CD8-positive, alpha-beta memory T cell (primary cell): ENCODE measurements around the gene ANKFN1. TPM values are rescaled to one million over a fixed set of nuclear protein-coding genes. Genes with fewer than 3 reads are reported as not detected.

Source experiments
- CTCF ChIA-PET: fragments of 350-600 bp; sonication (Branson Sonifier 250); formaldehyde crosslinking; loops from one replicate; lab custom pipeline; 2021; ENCODE audit warnings: antibody characterized with exemption; lab: Charles Lee
- POLR2A ChIA-PET: fragments of 350-600 bp; sonication (Branson Sonifier 250); formaldehyde crosslinking; loops from one replicate; lab custom pipeline; 2021; ENCODE audit warnings: antibody characterized with exemption; lab: Charles Lee
- DNase-seq, 5 donors: peaks; one replicate each; pipeline versions ENCODE4 v3.0.0 to v3.0.0-alpha.2; 2020 to 2022; ENCODE audit warnings: mixed read lengths in 1 of 5
- H3K27ac ChIP-seq: one replicate; pipeline ENCODE4 v1.7.0; 2013; ENCODE audit warnings: low read depth, mild to moderate bottlenecking, low read length, moderate library complexity
- H3K27me3 ChIP-seq: 2 replicates; pipeline ENCODE4 v1.7.0; 2013; ENCODE audit warnings: low read length, mild to moderate bottlenecking; ENCODE audit not compliant: insufficient read depth, poor library complexity, severe bottlenecking
- H3K36me3 ChIP-seq: 2 replicates; pipeline ENCODE4 v1.7.0; 2013; ENCODE audit warnings: mild to moderate bottlenecking, low read length, moderate library complexity; ENCODE audit not compliant: insufficient read depth
- H3K4me1 ChIP-seq: 2 replicates; pipeline ENCODE4 v1.7.0; 2013; ENCODE audit warnings: mild to moderate bottlenecking, low read length, moderate library complexity; ENCODE audit not compliant: insufficient read depth
- H3K4me3 ChIP-seq: 2 replicates; pipeline ENCODE4 v1.7.0; 2013; ENCODE audit warnings: mild to moderate bottlenecking, low read length
- H3K9me3 ChIP-seq: 2 replicates; pipeline ENCODE4 v1.7.0; 2013; ENCODE audit warnings: mild to moderate bottlenecking, low read length
- H3K27ac Mint-ChIP-seq, 8 donors: one replicate each; pipeline ENCODE4 v1.8.0; 2020 to 2021; ENCODE audit warnings: mixed read lengths in 8 of 8, mild to moderate bottlenecking in 6 of 8, inconsistent platforms in 3 of 8, moderate library complexity in 3 of 8
- H3K27me3 Mint-ChIP-seq, 2 donors: one replicate each; pipeline ENCODE4 v1.8.0; 2020 to 2021; ENCODE audit warnings: mixed read lengths in 2 of 2, mild to moderate bottlenecking in 1 of 2, moderate library complexity in 1 of 2
- H3K36me3 Mint-ChIP-seq, 3 donors: one replicate each; pipeline ENCODE4 v1.8.0; 2020 to 2021; ENCODE audit warnings: mixed read lengths in 3 of 3, inconsistent platforms in 1 of 3, mild to moderate bottlenecking in 1 of 3
- H3K4me1 Mint-ChIP-seq, 3 donors: one replicate each; pipeline ENCODE4 v1.8.0; 2020 to 2021; ENCODE audit warnings: mixed read lengths in 3 of 3, inconsistent platforms in 1 of 3, mild to moderate bottlenecking in 1 of 3
- H3K4me3 Mint-ChIP-seq, 7 donors: one replicate each; pipeline ENCODE4 v1.8.0; 2020 to 2021; ENCODE audit warnings: mixed read lengths in 7 of 7, mild to moderate bottlenecking in 6 of 7, moderate library complexity in 4 of 7, inconsistent platforms in 2 of 7
- H3K9me3 Mint-ChIP-seq, 5 donors: one replicate each; pipeline ENCODE4 v1.8.0; 2020 to 2022; ENCODE audit warnings: mixed read lengths in 5 of 5, mild to moderate bottlenecking in 3 of 5, moderate library complexity in 2 of 5, inconsistent platforms in 1 of 5
- polyA plus RNA-seq: library from polyadenylated mRNA; unstranded; fragments of 300-500 nt; fragmentation: Illumina TruSeq; gene quantifications from one replicate; pipeline ENCODE4 v1.2.3, GENCODE V29; 2021
- total RNA-seq, 2 experiments: library from RNA; stranded (reverse); gene quantifications; one replicate each; pipeline ENCODE4 v1.2.3, GENCODE V29; 2021

Gene ANKFN1
- total and polyA plus RNA-seq, 3 experiments from 2014 or later = not detected

DNA sequence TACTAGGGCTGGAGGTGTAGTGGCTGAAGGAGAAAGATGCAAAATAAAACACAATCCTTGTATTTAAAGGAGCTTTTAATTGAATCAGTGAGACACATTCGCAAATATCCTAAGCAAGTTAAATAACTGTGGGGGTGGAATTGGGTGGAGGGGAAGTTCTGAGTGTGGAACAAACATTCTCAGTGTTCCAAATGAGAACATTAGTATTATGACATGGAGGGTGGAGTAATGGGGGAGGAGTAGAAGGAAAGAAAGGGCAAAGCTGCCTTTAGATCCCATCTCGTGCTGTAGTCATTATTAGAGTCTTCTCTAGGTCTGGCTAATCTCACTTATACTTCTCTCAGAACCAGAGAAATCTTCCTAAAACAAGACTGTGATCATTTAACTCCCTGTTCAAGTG is 169.7 kb downstream of the ANKFN1 start:
- Histone ChIP-seq H3K27me3 (no peaks in the 10 kb centered on the region), H3K36me3 (no peaks in the 10 kb centered on the region), H3K27ac (no peak overlapping the region), H3K4me1 (no peaks in the 10 kb centered on the region), H3K4me3 (no peak overlapping the region), H3K9me3 (no peaks in the 10 kb centered on the region)
- ChIA-PET CTCF (no interaction called here), POLR2A (no interaction called here)
- no peaks in the 10 kb centered on the region for H3K4me1 Mint-ChIP-seq
- H3K4me3 Mint-ChIP-seq = no peak overlapping the region
- no peaks in the 10 kb centered on the region for H3K36me3 Mint-ChIP-seq
- DNase-seq = no peak
- peaks cover 0 to 22% of the 10 kb centered on the region in 2 donors for H3K27me3 Mint-ChIP-seq
- peaks cover 0 to 3% (median 0%) of the 10 kb centered on the region in 5 donors for H3K9me3 Mint-ChIP-seq
- H3K27ac Mint-ChIP-seq = no peak overlapping the region

DNA sequence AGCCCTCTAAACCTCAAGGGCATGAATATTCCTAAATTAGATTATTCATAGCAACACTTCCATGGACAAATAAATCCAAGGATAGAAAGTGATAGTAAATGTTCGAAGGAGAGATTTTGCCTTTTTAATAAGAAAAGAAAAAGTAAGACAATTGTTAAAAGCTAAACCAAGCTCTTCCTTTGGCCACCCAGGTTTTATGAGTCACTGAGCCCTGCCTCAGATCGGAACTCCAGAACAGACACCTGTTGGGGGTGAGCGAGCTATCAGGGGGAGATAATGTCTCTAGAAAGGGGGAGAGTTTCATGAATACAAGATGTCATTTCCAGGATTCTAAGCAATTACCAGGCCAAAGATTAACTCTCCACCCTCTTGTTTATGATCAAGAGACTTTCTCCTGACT is 171.4 kb downstream of the ANKFN1 start:
- Mint-ChIP-seq H3K4me1 (no peaks in the 10 kb centered on the region), H3K4me3 (no peak overlapping the region), H3K9me3 (peaks cover 0 to 3% (median 0%) of the 10 kb centered on the region in 5 donors), H3K36me3 (no peaks in the 10 kb centered on the region), H3K27ac (no peak overlapping the region), H3K27me3 (peaks cover 0 to 13% of the 10 kb centered on the region in 2 donors)
- CTCF ChIA-PET = no interaction called here
- H3K4me3 ChIP-seq = no peak overlapping the region
- POLR2A ChIA-PET = no interaction called here
- no peaks in the 10 kb centered on the region for H3K27me3 ChIP-seq
- no peaks in the 10 kb centered on the region for H3K4me1 ChIP-seq
- no peaks in the 10 kb centered on the region for H3K36me3 ChIP-seq
- DNase-seq = no peak
- no peaks in the 10 kb centered on the region for H3K9me3 ChIP-seq
- no peak overlapping the region for H3K27ac ChIP-seq

DNA sequence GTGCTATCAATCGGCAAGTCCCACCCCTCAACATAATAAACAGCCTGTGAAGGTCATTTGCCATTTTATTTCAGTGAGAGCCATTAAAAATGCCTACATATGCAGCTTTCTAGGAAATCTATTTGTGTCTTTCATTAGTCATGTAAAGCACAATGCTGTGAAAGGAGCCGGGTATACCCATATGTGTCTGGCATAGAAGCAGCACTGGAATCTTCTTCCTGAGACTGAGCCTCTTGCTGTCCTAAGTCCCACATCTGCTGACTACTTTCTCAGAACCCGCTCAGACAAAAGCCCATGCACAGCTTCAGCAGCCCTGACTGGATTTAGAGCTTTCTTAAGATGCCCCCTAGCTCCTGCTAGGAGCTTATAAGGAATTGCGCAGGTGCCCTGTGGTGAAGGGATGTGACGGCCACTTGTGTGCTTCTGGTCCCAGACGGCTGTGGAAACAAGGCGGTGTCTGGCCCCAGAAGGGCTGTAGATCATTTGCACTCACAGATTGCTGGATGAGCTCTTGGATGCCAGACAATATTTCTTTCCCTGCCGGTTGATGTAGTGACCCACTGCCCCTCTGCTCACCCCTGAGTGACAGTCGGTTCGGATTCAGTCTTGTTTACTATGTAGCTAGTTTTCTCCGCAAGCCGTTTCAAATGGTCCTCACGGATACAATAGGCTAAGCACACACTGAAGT is 172.2 kb downstream of the ANKFN1 start:
- no peak overlapping the region for H3K4me3 ChIP-seq
- ChIA-PET CTCF (no interaction called here), POLR2A (no interaction called here)
- Mint-ChIP-seq H3K36me3 (no peaks in the 10 kb centered on the region), H3K27me3 (peaks cover 0 to 9% of the 10 kb centered on the region in 2 donors), H3K9me3 (peaks cover 0 to 3% (median 0%) of the 10 kb centered on the region in 5 donors), H3K4me1 (no peaks in the 10 kb centered on the region), H3K27ac (no peak overlapping the region), H3K4me3 (no peak overlapping the region)
- no peak overlapping the region for H3K27ac ChIP-seq
- no peaks in the 10 kb centered on the region for H3K9me3 ChIP-seq
- H3K36me3 ChIP-seq = no peaks in the 10 kb centered on the region
- H3K4me1 ChIP-seq = no peaks in the 10 kb centered on the region
- no peaks in the 10 kb centered on the region for H3K27me3 ChIP-seq
- no peak for DNase-seq

DNA sequence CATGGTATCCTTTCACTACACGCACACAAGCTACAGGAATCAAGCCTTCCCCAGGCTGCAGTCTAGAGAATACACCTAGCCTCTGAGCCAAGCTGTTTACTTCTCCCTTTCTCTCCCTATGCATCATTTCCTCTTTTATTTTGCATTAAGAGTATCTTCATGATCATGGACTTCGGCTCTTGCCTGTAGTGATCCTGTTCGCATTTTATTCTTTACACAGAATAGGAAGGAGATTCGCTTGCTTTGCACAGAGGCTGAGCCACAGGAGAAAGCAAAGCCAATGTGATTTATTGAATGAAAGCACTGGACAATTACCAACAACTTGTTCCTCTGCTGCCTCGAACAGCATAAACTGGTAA is 172.7 kb downstream of the ANKFN1 start:
- Mint-ChIP-seq H3K27ac (no peak overlapping the region), H3K4me3 (no peak overlapping the region), H3K27me3 (peaks cover 0 to 8% of the 10 kb centered on the region in 2 donors), H3K4me1 (no peaks in the 10 kb centered on the region), H3K9me3 (peaks cover 0 to 3% (median 0%) of the 10 kb centered on the region in 5 donors), H3K36me3 (no peaks in the 10 kb centered on the region)
- DNase-seq = no peak
- no peaks in the 10 kb centered on the region for H3K27me3 ChIP-seq
- no peaks in the 10 kb centered on the region for H3K36me3 ChIP-seq
- H3K9me3 ChIP-seq = no peaks in the 10 kb centered on the region
- H3K27ac ChIP-seq = no peak overlapping the region
- CTCF ChIA-PET = no interaction called here
- H3K4me3 ChIP-seq = no peak overlapping the region
- POLR2A ChIA-PET = no interaction called here
- no peaks in the 10 kb centered on the region for H3K4me1 ChIP-seq

DNA sequence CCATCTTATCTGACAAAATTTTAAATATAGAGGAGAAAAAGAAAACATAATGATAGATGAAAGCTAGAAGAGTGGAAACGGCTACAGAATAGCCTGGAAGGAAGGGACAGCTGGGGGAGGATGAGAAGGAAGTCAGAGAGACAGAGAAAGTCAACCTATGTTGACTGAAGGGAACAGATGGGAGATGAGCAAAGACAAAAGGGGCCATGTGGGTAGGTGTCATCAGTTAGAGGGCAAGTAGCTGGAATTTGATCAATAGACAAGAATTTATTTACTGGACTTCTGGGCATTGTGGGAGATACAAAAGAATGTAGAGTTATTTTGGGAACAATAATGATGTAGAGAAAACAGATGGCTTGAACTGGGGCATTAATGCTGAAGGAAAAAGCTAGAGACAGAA is 194.4 kb downstream of the ANKFN1 start:
- H3K27ac ChIP-seq = no peak overlapping the region
- H3K9me3 Mint-ChIP-seq = peaks cover 3 to 13% (median 8%) of the 10 kb centered on the region in 5 donors
- H3K27me3 ChIP-seq = no peaks in the 10 kb centered on the region
- no peaks in the 10 kb centered on the region for H3K9me3 ChIP-seq
- no peak overlapping the region for H3K4me3 ChIP-seq
- ChIA-PET POLR2A (no interaction called here), CTCF (no interaction called here)
- DNase-seq = no peak
- H3K36me3 ChIP-seq = no peaks in the 10 kb centered on the region
- no peaks in the 10 kb centered on the region for H3K4me1 Mint-ChIP-seq
- H3K36me3 Mint-ChIP-seq = no peaks in the 10 kb centered on the region
- peaks cover 6 to 16% of the 10 kb centered on the region in 2 donors for H3K27me3 Mint-ChIP-seq
- H3K4me1 ChIP-seq = no peaks in the 10 kb centered on the region
- H3K27ac Mint-ChIP-seq = no peak overlapping the region
- H3K4me3 Mint-ChIP-seq = no peak overlapping the region

DNA sequence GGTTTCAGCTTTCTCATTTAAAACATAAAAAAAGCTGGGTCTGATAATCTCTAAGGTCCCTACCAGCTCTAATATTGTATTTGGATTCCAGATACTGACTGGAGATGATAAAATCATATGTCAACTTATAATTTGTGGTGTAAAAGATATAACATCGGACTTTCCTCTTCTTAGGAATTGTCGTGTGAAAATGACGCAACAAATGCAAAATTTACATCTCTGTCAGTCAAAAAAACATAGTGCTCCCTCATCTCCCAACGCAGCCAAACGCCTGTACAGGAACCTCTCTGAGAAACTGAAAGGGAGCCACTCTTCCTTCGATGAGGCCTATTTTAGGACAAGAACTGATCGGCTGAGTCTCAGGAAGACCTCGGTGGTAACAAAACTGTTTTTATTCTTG is 197.3 kb downstream of the ANKFN1 start:
- Histone ChIP-seq H3K27me3 (no peaks in the 10 kb centered on the region), H3K9me3 (no peaks in the 10 kb centered on the region), H3K27ac (no peak overlapping the region), H3K36me3 (no peaks in the 10 kb centered on the region), H3K4me1 (no peaks in the 10 kb centered on the region), H3K4me3 (no peak overlapping the region)
- DNase-seq = no peak
- no peak overlapping the region for H3K4me3 Mint-ChIP-seq
- POLR2A ChIA-PET = no interaction called here
- H3K27ac Mint-ChIP-seq = peak overlapping the region in 1 of 8 donors; percentile 51
- peaks cover 0 to 7% (median 0%) of the 10 kb centered on the region in 5 donors for H3K9me3 Mint-ChIP-seq
- peaks cover 4 to 9% of the 10 kb centered on the region in 2 donors for H3K27me3 Mint-ChIP-seq
- no peaks in the 10 kb centered on the region for H3K4me1 Mint-ChIP-seq
- H3K36me3 Mint-ChIP-seq = no peaks in the 10 kb centered on the region
- CTCF ChIA-PET = no interaction called here

DNA sequence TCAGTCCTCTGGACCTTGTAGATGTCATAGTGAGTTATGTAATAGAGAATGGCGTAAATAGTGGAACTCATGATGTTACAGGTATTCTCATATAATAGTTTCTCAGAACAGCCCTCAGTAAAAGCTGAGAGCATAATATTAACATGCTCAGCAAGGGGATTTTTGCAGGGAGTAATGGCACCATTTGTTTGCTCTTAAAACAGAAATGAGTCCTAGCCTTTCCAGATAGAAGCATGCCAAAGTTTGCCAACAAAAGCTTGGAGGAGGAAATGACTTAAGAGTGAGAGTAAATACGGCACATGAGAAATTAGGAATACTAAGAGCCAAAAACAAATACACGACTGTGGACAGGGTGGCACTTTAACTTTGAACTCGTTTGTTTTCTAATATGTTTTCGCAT is 198.4 kb downstream of the ANKFN1 start:
- Mint-ChIP-seq H3K4me3 (no peak overlapping the region), H3K9me3 (peaks cover 0 to 6% (median 0%) of the 10 kb centered on the region in 5 donors), H3K36me3 (no peaks in the 10 kb centered on the region), H3K4me1 (no peaks in the 10 kb centered on the region), H3K27ac (no peak overlapping the region), H3K27me3 (peaks cover 6 to 9% of the 10 kb centered on the region in 2 donors)
- Histone ChIP-seq H3K4me3 (no peak overlapping the region), H3K9me3 (no peaks in the 10 kb centered on the region), H3K27ac (no peak overlapping the region), H3K4me1 (no peaks in the 10 kb centered on the region), H3K27me3 (no peaks in the 10 kb centered on the region), H3K36me3 (no peaks in the 10 kb centered on the region)
- ChIA-PET POLR2A (no interaction called here), CTCF (no interaction called here)
- no peak for DNase-seq

DNA sequence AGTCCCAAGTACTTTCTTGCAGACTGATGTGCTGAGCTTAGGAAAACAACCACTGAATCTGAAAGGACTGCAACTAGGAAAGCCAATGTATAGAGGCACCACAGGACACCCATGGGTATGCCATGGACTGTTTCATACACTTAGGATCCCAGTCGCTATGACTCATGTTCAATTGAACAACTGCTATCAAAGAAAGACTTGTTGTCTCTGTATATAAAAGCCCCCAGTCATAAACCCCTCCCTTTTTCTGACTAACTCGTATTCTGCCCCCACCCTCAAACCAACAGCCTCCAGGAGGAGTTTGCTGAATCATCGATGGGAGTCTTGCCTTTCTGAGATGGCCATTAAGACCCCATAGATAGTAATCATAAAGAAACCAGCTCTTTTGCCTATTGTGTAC is 205.4 kb downstream of the ANKFN1 start:
- ChIA-PET POLR2A (no interaction called here), CTCF (no interaction called here)
- Mint-ChIP-seq H3K27me3 (peaks cover 10 to 12% of the 10 kb centered on the region in 2 donors), H3K36me3 (no peaks in the 10 kb centered on the region), H3K9me3 (no peaks in the 10 kb centered on the region), H3K4me3 (no peak overlapping the region), H3K4me1 (no peaks in the 10 kb centered on the region), H3K27ac (no peak overlapping the region)
- Histone ChIP-seq H3K36me3 (no peaks in the 10 kb centered on the region), H3K27ac (no peak overlapping the region), H3K4me1 (no peaks in the 10 kb centered on the region), H3K4me3 (no peak overlapping the region), H3K27me3 (no peaks in the 10 kb centered on the region), H3K9me3 (no peaks in the 10 kb centered on the region)
- no peak for DNase-seq
